Right renal cortex interstitium (tissue), 3 donors: ENCODE results near the gene USP12. TPM values are rescaled to one million over a fixed set of nuclear protein-coding genes. Genes with fewer than 3 reads are reported as not detected.

Experiments
- DNase-seq, 3 donors: peaks; one replicate each; pipeline ENCODE4 v3.0.0-alpha.2; 2013; ENCODE audit warnings: low read depth in 3 of 3, low spot score in 2 of 3
- polyA plus RNA-seq, 3 donors: library from polyadenylated mRNA; unstranded; fragments of 120-200 nt; gene quantifications; one replicate each; pipeline ENCODE4 v1.2.1, GENCODE V29; 2013; ENCODE audit not compliant: insufficient read length in 3 of 3

USP12 gene
- polyA plus RNA-seq, 3 donors: 32.2 to 36.9 (median 35.5) TPM

- DNase-seq: no peak
Observed at GRCh38 chr13:27186295-27186694, 14.7 kb upstream of the USP12 start.

- no peak for DNase-seq
Observed at GRCh38 chr13:27183561-27184147, 12.0 kb upstream of the USP12 start.

GRCh38 chr13:27182844-27183497, 11.4 kb upstream of the USP12 start:
- no peak for DNase-seq

GRCh38 chr13:27182054-27182453, 10.4 kb upstream of the USP12 start:
- no peak for DNase-seq

GRCh38 chr13:27177852-27178251, 6.2 kb upstream of the USP12 start:
- no peak for DNase-seq

- no peak for DNase-seq
Observed at GRCh38 chr13:27176470-27177410, 5.1 kb upstream of the USP12 start.

GRCh38 chr13:27174766-27175455, 3.3 kb upstream of the USP12 start:
- no peak for DNase-seq

GRCh38 chr13:27172495-27172842, 858 bp upstream of the USP12 start:
- peak in 1 of 3 donors; percentile 1 for DNase-seq

- DNase-seq: peak in 2 of 3 donors; percentile 80 to 82
Observed at GRCh38 chr13:27171827-27172494, 350 bp upstream of the USP12 start.

GRCh38 chr13:27170516-27171243, 931 bp downstream of the USP12 start:
- DNase-seq: peak in 2 of 3 donors; percentile 31 to 47

GRCh38 chr13:27170221-27170515, 1.4 kb downstream of the USP12 start:
- no peak for DNase-seq

- DNase-seq: no peak
Observed at GRCh38 chr13:27168906-27169657, 2.5 kb downstream of the USP12 start.

GRCh38 chr13:27168086-27168485, 3.5 kb downstream of the USP12 start:
- DNase-seq: no peak

- DNase-seq: no peak
Observed at GRCh38 chr13:27166313-27166712, 5.3 kb downstream of the USP12 start.

GRCh38 chr13:27161980-27162379, 9.6 kb downstream of the USP12 start:
- DNase-seq: no peak

- no peak for DNase-seq
Observed at GRCh38 chr13:27161423-27161822, 10.2 kb downstream of the USP12 start.

GRCh38 chr13:27160657-27161295, 10.8 kb downstream of the USP12 start:
- no peak for DNase-seq

- no peak for DNase-seq
Observed at GRCh38 chr13:27159806-27160563, 11.6 kb downstream of the USP12 start.
